ENCODE results near the gene PLCB2. TPM values are rescaled to one million over a fixed set of nuclear protein-coding genes. Genes with fewer than 3 reads are reported as not detected.

Gene PLCB2
- total RNA-seq, 1 experiment from 2014 or later = 1.7 TPM

DNA sequence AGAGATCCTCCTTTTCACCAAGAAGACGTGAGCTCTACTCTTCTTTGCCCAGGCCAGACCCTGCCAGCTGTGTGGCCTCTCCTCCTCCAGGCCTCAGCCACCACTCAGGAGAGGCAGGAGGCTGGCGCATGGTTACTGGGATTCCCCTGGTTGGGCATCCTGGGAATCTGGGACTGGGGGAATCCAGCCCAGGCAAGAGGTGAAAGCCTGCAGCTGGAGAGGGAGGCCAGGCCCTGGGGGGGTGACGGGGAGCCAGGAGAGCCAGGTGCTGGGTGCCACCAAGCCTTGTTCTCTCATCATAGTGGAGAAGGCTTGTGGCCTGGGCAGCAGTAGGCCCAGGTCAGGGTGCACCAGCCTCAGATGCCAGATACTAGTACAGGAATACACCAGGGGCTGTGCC, 26.8 kb upstream of the PLCB2 start:
- no peak overlapping the region for H3K4me3 ChIP-seq (ENCODE audit: low read depth in 2 of 2, low read length in 2 of 2)
- no peaks in the 10 kb centered on the region for H3K9me3 ChIP-seq (ENCODE audit: control insufficient read depth, insufficient read depth, low read depth, low read length)
- intact Hi-C loops (cut with micrococcal nuclease; ENCODE audit: unreplicated experiment) (no loop called here), in situ Hi-C loops (cut with HindIII; ENCODE audit: low pct_unique_long_range_greater_than_20kb, low sequenced_read_pairs) (no loop called here)
- no peaks in the 10 kb centered on the region for H3K36me3 ChIP-seq (ENCODE audit: control insufficient read depth, insufficient read depth, low read length)
- BruUV-seq (replicated peaks) = no TSS peak
- no peaks in the 10 kb centered on the region for H3K27me3 ChIP-seq (ENCODE audit: control insufficient read depth, insufficient read depth, low read length)
- ChIA-PET CTCF (no interaction called here), POLR2A (no interaction called here)
- H3K4me1 ChIP-seq (ENCODE audit: control insufficient read depth, insufficient read depth, low read length) = peaks cover 20% of the 10 kb centered on the region
- no peak overlapping the region for H3K27ac ChIP-seq (ENCODE audit: low read length)
- no peak for TF ChIP-seq CTCF (IDR thresholded peaks at IDR 0.05)
- no peak for TF ChIP-seq POLR2AphosphoS5 (IDR thresholded peaks at IDR 0.05; ENCODE audit: low read depth, low read length)
- TF ChIP-seq, protein P1, sequence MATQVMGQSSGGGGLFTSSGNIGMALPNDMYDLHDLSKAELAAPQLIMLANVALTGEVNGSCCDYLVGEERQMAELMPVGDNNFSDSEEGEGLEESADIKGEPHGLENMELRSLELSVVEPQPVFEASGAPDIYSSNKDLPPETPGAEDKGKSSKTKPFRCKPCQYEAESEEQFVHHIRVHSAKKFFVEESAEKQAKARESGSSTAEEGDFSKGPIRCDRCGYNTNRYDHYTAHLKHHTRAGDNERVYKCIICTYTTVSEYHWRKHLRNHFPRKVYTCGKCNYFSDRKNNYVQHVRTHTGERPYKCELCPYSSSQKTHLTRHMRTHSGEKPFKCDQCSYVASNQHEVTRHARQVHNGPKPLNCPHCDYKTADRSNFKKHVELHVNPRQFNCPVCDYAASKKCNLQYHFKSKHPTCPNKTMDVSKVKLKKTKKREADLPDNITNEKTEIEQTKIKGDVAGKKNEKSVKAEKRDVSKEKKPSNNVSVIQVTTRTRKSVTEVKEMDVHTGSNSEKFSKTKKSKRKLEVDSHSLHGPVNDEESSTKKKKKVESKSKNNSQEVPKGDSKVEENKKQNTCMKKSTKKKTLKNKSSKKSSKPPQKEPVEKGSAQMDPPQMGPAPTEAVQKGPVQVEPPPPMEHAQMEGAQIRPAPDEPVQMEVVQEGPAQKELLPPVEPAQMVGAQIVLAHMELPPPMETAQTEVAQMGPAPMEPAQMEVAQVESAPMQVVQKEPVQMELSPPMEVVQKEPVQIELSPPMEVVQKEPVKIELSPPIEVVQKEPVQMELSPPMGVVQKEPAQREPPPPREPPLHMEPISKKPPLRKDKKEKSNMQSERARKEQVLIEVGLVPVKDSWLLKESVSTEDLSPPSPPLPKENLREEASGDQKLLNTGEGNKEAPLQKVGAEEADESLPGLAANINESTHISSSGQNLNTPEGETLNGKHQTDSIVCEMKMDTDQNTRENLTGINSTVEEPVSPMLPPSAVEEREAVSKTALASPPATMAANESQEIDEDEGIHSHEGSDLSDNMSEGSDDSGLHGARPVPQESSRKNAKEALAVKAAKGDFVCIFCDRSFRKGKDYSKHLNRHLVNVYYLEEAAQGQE (IDR thresholded peaks at IDR 0.05; ENCODE audit: insufficient read depth in 1 of 2, low read depth in 2 of 2, low read length in 1 of 2) = no peak
- no peak for TF ChIP-seq TCF7L2 (IDR thresholded peaks at IDR 0.05; ENCODE audit: low read depth, low read length)
- no peak for TF ChIP-seq SIN3A (IDR thresholded peaks at IDR 0.05; ENCODE audit: borderline replicate concordance, insufficient read depth, low read depth, low read length)
- ATAC-seq (no peak), DNase-seq (ENCODE audit: low read depth, low spot score) (no peak)

- no peak overlapping the region for H3K4me3 ChIP-seq (ENCODE audit: low read depth in 2 of 2, low read length in 2 of 2)
- intact Hi-C loops (cut with micrococcal nuclease; ENCODE audit: unreplicated experiment) (no loop called here), in situ Hi-C loops (cut with HindIII; ENCODE audit: low pct_unique_long_range_greater_than_20kb, low sequenced_read_pairs) (no loop called here)
- DNase-seq (ENCODE audit: low read depth, low spot score) = no peak
- no peaks in the 10 kb centered on the region for H3K27me3 ChIP-seq (ENCODE audit: control insufficient read depth, insufficient read depth, low read length)
- POLR2A ChIA-PET = interaction anchor here (0.6 kb wide), 1 partner anchor 89 kb away, joined by 3 read pairs; no protein-coding TSS in a partner anchor
- H3K36me3 ChIP-seq (ENCODE audit: control insufficient read depth, insufficient read depth, low read length) = no peaks in the 10 kb centered on the region
- CTCF ChIA-PET = no interaction called here
- ATAC-seq = no peak
- peaks cover 15% of the 10 kb centered on the region for H3K4me1 ChIP-seq (ENCODE audit: control insufficient read depth, insufficient read depth, low read length)
- no peak for TF ChIP-seq SIN3A (IDR thresholded peaks at IDR 0.05; ENCODE audit: borderline replicate concordance, insufficient read depth, low read depth, low read length)
- TF ChIP-seq CTCF (IDR thresholded peaks at IDR 0.05) = no peak
- no peak; the same call in 1 of the 2 replicates for TF ChIP-seq POLR2AphosphoS5 (IDR thresholded peaks at IDR 0.05; ENCODE audit: low read depth, low read length)
- TF ChIP-seq, protein P1 (IDR thresholded peaks at IDR 0.05; ENCODE audit: insufficient read depth in 1 of 2, low read depth in 2 of 2, low read length in 1 of 2) = no peak
- no peak for TF ChIP-seq TCF7L2 (IDR thresholded peaks at IDR 0.05; ENCODE audit: low read depth, low read length)
- H3K27ac ChIP-seq (ENCODE audit: low read length) = no peak overlapping the region
- no peaks in the 10 kb centered on the region for H3K9me3 ChIP-seq (ENCODE audit: control insufficient read depth, insufficient read depth, low read depth, low read length)
- no TSS peak for BruUV-seq (replicated peaks)
Observed at GRCh38 chr15:40333922-40334492, 26.3 kb upstream of the PLCB2 start.

Measured in Panc1 (cell line).